ENCODE measurements around the gene PRKN.

DNA sequence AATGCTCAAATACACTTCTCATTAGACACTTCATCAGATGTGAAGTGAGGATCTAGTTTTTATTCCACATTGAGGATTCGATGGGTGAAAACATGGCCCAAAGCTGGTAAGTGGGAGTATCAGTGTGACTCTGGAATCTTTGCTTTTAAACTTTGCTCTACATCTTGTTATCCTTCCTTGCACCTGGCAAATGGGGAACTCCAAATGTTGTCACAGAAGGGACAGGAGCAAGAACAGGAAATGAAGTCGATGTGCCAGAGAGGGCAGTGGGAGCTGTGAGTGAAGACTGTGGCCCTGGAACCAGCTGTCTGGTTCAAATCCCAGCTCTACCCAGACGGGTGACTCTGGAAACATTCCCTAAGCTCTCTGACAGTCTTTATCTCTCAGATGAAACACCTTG, 1367.0 kb downstream of the PRKN start:
- TF ChIP-seq, protein P1, sequence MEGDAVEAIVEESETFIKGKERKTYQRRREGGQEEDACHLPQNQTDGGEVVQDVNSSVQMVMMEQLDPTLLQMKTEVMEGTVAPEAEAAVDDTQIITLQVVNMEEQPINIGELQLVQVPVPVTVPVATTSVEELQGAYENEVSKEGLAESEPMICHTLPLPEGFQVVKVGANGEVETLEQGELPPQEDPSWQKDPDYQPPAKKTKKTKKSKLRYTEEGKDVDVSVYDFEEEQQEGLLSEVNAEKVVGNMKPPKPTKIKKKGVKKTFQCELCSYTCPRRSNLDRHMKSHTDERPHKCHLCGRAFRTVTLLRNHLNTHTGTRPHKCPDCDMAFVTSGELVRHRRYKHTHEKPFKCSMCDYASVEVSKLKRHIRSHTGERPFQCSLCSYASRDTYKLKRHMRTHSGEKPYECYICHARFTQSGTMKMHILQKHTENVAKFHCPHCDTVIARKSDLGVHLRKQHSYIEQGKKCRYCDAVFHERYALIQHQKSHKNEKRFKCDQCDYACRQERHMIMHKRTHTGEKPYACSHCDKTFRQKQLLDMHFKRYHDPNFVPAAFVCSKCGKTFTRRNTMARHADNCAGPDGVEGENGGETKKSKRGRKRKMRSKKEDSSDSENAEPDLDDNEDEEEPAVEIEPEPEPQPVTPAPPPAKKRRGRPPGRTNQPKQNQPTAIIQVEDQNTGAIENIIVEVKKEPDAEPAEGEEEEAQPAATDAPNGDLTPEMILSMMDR (IDR thresholded peaks at IDR 0.05), result no peak
- TF ChIP-seq POLR2A (IDR thresholded peaks at IDR 0.05), result no peak
